Erythroblast (primary cell): Measurements from ENCODE around the gene RIMBP2.

ENCODE experiments used
- DNase-seq, 2 experiments: peaks; one replicate each; lab custom pipeline; 2025; lab: John Stamatoyannopoulos, UW
- GATA1 ChIP-seq: IDR thresholded peaks from 2 replicates; pipeline ENCODE4 v1.6.1; 2011; ENCODE audit warnings: low read depth, mild to moderate bottlenecking, control low read depth, low read length, moderate library complexity
- POLR2A ChIP-seq: IDR thresholded peaks from 2 replicates; pipeline ENCODE4 v1.6.1; 2011; ENCODE audit warnings: mild to moderate bottlenecking, low read length

The RIMBP2 gene

DNA sequence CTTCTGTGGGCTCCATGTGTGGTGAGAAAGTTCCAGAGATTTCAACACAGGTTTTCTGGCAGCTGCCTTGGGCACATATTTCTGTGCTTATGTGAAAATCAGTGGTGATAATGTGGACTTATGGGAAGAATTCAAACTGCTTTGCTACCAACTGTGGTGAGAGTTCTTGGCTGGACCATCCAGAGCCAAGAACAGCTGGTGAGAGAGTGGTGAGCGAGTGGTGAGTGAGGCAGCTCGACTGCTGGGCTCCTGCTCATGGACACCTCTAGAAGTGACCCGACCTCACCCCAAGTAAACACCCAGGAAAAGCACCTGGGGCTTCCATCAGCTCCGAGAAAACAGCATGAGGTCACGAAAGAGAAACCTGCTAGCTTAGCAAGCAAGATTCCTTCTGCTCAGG lies 272.0 kb downstream of the RIMBP2 start:
- DNase-seq, result no peak
- TF ChIP-seq POLR2A, result no peak
- no peak for TF ChIP-seq GATA1

DNA sequence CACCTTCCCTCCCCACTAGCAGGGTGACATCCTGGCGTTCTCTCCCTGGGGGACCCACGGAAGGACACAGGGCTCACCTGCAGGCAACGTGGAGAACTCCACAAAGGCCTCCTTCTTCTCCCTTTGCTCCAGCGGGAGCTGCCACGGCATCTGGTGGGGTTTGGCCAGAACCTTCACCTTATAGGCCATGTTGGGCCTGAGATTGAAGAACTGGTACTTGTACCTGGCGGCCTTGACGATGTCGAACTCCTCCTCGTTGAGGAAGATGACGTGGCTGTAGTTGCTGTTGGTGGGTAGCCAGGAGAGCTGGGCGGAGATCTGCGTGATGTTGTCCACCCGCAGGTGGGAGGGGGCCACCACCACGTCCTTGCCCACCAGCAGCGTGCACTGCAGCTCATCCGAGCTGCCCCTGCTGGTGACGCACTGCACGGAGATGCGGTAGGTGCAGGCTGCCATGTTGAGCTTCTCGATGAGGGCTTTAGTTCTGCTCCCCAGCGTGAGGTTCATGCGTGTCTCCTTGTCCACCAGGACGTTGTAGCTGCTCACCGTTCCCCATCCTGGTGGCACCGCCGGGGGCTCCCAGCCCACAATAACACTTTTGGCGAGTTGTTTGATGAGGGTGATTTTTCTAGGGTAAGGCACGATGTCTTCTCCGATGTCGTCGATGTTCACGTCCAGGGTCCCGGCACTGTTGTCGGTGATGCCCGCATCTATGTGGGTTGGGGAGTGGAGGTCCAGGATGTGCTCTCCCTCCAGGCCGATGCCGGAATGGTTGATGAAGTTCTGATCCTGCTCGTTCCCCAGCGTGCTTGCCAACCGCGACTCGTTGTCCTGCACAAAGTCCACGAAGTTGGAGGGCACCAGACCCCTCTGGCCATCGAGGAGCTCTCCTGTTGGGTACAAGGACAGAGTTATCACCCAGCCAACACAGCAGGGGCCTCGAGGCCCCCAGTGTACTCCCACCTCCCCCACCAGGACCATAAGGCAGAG lies 274.0 kb downstream of the RIMBP2 start:
- DNase-seq, result no peak
- TF ChIP-seq GATA1, result no peak
- TF ChIP-seq POLR2A, result no peak

DNA sequence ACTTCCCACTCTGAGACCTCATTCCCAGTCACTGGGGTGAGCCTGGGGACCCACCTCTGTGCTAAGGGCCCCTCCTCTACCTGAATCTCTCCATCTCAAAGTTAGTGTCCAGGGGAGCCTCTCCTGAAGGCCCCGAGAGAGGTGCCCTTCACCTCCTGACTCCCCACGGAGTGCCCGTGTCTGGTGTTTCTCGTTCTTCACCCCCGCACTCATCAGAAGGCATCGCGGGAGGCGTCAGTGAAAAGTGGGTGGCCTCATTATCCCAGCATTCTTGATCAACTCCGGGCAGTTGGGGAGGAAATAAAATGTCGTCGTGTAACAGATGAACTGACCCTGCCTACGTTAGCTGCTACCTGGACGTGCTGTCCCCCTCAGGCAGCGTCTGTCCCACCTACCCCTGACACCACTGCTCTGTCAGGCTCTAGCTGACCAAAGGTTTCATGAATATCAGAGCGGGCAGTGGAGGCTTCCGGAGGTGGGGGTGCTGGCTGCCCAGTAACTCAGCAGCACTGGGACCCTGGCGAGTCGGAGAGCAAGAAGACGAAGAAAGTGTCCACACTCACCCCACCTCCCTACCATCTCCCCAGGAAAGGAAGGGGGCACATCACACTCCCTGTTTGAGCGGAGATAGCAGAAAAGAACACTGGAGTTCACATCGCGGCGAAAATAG lies 275.6 kb downstream of the RIMBP2 start:
- TF ChIP-seq POLR2A (no peak), GATA1 (no peak)
- no peak for DNase-seq

DNA sequence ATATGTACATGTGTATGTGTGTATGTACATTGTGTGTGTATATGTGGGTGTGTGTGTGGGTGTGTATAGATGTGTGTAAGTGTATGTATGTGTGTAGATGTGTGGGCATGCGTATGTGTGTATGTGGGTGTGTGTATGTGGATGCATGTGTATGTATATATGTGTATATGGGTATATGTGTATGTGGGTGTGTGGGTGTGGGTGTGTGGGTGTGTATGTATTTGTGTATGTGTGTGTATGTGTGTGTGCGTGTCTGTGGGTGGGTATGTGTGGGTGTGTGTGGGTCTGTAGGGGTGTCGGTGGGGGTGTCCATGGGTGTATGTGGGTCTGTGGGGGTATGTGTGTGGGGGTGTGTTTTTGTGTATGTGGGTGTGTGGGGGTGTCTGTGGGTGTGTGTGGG lies 276.8 kb downstream of the RIMBP2 start:
- no peak for TF ChIP-seq POLR2A
- TF ChIP-seq GATA1, result no peak
- DNase-seq, result no peak

DNA sequence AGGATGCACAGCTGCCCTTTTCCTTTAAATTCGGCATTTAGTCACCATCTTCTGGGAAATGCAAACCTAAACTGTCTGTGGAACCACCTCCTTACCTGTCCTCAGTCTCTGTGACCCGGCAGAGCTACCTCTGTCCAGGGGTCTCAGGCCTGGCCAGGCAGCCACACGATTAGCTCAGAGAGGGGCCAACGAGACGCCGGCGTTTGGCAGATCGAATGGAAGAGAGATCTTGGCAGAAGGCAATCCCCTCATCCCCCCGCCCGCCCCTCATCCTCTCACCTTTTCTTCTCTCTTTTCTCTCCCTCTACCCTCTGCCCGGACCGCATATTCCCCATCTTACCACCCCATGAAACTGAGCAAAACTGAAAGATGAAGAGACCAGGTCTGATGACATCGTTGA lies 277.4 kb downstream of the RIMBP2 start:
- no peak for DNase-seq
- TF ChIP-seq POLR2A, result no peak
- TF ChIP-seq GATA1, result no peak

DNA sequence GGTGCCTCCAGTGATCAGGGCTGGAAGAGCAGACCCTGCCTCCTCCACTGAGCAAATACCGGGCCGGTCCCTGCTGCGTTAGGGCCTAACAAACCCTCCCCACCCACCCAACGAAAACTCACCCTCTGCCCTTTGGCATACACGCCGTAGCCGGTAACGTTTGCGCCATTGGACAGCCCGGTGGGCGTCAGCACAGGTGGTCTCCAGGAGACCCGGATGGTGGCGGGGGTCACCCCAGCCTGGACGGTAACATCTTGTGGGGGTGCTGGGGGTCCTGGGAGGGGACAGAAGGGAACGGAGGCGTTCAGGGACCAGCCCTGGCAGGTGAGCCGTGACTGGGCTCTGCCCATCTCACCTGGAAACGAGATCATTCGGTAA lies 277.9 kb downstream of the RIMBP2 start:
- no peak for TF ChIP-seq POLR2A
- DNase-seq, result no peak

DNA sequence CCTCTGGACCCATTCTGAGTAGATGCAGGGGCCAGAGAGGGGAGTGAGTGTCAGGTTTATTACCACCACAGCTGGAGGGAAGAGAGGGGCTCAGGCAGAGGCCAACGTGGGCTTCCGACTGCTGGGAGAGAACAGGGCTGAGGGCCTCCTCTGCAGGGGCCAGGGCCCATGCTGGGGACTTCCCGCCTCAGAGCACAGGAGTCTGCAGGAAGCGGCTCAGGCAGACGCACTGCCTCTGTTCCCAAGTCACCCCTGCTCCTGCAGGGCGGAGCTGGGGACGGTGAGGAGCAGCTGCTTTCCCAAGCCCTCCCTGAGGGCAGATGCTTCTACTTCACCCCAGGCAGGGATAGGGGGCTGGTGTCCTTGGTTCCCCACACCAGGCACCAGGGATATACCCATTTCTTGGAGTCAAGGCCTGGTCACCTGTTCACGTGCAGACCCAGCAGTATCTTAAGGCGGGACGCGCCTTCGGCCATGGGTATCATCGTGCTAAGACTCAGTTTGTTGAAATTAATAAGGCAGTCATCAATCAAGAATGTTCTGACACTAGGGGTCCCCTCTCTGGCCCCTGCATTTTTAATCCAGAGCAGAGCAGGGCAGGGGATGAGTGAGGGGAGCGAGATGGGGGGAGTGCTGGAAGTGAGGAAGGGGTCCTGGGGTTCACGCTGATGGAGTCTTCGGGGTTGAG lies 278.4 kb downstream of the RIMBP2 start:
- no peak for TF ChIP-seq GATA1
- TF ChIP-seq POLR2A, result no peak
- no peak for DNase-seq

DNA sequence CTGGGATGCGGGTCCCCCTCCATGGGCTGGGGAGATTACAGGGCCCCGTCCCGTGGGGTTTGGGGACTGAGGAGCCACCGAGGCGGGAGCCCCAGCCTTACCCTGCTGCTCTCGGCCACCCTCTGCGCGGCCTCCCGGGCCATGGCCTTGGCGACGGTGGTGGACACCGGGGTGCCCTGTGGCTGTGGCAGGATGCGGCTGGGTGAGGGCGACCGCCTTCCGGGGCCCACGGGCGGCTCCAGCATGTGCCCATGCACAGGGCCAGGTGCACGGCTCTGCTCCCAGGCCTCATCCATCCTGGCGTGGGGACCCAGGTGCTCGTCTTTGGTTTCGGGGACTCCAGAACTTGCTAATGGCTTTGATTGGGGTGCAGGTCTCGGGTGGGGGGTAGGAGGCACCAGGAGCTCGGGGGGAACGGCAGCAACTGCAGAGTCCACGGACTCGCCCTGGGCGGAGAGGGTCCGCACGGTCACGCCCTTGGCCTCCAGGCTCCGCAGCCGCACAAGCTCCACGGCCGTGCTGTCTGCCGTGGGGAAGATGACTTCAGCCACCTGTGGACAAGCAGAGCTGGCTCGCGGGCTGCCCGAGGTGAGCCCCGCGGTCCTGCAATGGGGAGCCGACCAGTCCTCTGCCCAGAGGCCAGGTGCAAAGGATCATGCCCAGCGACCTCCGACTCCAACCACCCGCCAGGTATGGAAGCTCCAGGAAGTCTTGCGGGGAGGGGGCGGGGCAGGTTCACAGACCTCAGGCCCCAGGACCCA lies 279.2 kb downstream of the RIMBP2 start:
- DNase-seq, result no peak
- TF ChIP-seq GATA1, result no peak
- no peak for TF ChIP-seq POLR2A

DNA sequence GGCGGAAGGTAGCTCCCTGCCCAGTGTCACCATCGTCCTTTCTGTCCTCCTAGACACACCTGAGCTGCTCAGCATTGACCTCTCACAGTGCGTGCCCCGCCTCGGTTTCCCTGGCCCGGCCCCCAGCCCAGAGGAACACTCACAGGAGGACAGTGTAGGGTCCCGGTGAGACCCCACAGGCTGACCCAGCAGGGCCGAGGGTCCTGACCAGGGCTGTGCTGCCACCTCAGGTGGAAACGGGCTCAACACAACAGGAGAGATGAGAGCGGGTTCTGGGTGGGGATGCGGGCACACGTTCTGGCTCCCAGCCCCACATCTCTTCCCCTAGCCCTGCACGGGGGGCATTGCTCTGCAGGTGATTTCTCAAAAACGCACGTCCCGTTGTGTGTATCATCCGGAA lies 280.3 kb downstream of the RIMBP2 start:
- TF ChIP-seq GATA1 (no peak), POLR2A (no peak)
- no peak for DNase-seq

DNA sequence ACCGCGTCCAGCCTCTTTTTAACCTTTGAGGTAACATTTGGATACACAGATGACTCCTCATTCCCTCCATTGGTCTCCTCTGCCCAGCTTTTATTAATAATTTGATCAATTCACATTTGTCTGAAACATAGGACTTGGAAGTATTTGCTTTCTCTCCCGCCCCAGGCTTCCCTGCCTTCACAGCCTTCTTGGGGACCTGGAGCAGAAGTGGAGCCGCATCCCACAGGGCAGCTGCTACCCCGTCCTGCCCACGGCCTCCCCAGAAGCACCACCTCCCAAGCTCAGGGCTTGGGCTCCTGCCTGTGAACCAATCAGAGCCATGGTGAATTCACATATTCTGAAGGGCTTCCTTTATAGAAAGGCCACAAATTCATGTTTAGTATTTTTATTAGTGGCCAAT lies 280.8 kb downstream of the RIMBP2 start:
- no peak for DNase-seq
- no peak for TF ChIP-seq GATA1
- TF ChIP-seq POLR2A, result no peak

DNA sequence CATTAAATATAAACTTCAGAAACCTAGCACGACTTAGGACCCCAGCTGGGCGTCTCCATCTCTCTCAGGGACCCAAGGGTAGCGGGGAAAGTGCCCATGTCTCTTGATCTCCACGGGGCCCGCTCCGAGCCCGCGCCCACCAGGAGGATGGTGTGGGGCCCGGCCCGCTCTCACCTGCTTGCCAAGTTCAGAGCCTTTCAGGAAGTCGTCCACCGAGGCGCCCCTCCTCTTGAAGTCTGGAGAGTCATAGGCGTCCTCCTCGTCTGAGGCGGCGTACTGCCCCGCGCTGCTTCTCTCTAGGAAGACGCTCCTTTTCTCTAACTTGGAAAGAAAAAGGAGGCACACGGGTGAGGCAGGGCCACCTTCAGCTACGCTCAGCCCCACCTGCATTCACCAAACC lies 281.5 kb downstream of the RIMBP2 start:
- DNase-seq, result no peak
- TF ChIP-seq GATA1 (no peak), POLR2A (no peak)

DNA sequence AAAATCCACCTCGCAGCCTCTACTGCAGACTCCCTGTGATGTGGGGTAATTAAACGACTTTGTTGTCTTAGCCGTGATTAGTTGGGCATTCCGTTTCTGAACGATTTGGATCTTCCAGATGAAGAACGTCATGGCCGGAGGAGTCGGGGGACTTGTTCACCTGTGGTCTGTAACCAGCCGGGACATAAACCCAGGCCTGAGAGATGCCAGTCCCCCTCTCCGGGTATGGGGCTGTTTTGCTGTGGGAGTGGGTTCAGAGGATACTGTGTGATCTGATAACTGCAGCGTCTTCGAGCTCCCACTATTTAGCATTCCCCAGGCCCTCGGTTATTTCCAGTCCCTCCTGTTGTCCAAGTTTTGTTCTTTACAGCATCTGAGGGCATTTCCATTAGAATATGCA lies 282.3 kb downstream of the RIMBP2 start:
- DNase-seq, result no peak
- TF ChIP-seq POLR2A (no peak), GATA1 (no peak)

DNA sequence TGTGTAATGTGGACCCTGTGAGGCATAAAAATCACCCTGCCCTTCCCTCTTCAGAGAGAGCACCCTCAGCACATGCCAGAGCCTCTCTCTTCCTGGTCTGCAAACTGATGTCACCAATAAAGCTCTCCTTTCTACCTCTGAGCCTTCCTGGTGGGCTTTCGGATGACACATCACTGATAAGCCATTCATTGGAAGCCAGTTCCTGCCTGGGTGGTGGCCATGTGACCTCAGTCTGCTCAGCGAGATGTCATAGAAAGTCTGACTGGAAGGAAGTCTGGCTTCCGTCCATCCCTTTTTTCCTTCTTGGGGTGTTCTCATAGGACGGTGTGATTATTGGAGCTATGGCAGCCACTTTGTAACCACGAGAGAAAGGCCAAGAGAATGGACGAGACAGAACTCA lies 282.7 kb downstream of the RIMBP2 start:
- no peak for DNase-seq
- no peak for TF ChIP-seq GATA1
- no peak for TF ChIP-seq POLR2A
